A673 (cell line): ENCODE measurements around the gene FZD7.

Experiments used
- EZH2 ChIP-seq: fragments of 200-600 bp; sonication (generic); IDR thresholded peaks from 2 replicates; pipeline ENCODE4 v1.6.1; 2017; ENCODE audit warnings: borderline replicate concordance, low read depth, mild to moderate bottlenecking, mixed read lengths, antibody characterized with exemption, low read length; ENCODE audit not compliant: poor library complexity, severe bottlenecking
- TF ChIP-seq, protein P1 (sequence below): fragments of 300-800, 200-600 bp; sonication (generic); conservative IDR thresholded peaks from 2 replicates; pipeline ENCODE4 v1.5.1; 2017; ENCODE audit warnings: low read depth, mild to moderate bottlenecking, antibody characterized with exemption, low read length, moderate library complexity, mixed read lengths

DNA sequence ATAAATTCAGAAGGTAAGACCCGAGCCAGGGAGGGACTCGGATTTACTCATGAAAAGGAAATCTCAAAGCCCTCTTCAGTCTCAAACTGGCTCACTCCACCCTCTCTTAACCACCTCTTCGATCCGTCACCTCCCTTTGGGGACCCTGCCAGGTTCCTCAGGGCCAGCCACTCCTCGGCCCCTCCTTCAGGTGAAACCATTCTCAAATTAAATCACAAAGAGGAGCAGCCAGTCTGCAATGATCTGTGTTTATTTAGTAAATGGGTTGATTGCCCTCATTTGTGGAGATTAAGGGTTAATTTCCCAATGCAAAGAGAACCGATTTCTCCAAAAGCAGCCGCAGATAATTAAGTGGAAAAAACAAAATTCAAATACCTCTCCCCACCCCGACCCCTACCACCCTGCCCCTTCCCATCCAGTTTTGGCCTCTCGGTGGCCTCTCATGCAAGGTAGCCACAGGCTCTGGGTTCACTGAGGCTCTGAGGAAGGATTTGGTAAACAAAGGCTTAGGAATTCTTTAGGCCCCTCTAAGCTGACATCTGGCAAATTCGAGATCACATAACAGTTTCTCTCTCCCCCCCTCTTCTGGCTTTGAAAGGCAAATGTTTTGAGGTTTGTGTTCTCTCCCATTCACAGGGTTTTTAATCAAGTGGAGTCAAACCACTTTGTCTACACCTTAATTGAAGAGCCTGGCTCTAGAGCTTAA is 10.3 kb upstream of the FZD7 start:
- no peak for TF ChIP-seq EZH2
- TF ChIP-seq, protein P1, sequence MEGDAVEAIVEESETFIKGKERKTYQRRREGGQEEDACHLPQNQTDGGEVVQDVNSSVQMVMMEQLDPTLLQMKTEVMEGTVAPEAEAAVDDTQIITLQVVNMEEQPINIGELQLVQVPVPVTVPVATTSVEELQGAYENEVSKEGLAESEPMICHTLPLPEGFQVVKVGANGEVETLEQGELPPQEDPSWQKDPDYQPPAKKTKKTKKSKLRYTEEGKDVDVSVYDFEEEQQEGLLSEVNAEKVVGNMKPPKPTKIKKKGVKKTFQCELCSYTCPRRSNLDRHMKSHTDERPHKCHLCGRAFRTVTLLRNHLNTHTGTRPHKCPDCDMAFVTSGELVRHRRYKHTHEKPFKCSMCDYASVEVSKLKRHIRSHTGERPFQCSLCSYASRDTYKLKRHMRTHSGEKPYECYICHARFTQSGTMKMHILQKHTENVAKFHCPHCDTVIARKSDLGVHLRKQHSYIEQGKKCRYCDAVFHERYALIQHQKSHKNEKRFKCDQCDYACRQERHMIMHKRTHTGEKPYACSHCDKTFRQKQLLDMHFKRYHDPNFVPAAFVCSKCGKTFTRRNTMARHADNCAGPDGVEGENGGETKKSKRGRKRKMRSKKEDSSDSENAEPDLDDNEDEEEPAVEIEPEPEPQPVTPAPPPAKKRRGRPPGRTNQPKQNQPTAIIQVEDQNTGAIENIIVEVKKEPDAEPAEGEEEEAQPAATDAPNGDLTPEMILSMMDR = no peak
